Measurements from ENCODE around the gene FARS2.

GRCh38 chr6:5567352-5567751 is 306.0 kb downstream of the FARS2 start:
- TF ChIP-seq ELF1 (IDR thresholded peaks at IDR 0.05; ENCODE audit: borderline replicate concordance, low read depth): no peak
- no peak for TF ChIP-seq POLR2A (IDR thresholded peaks at IDR 0.05; ENCODE audit: borderline replicate concordance, extremely low read depth, insufficient read depth, insufficient read length)
- TF ChIP-seq EZH2 (IDR thresholded peaks at IDR 0.05): no peak
- TF ChIP-seq CTCF (IDR thresholded peaks at IDR 0.05 in 2 of 3, conservative IDR thresholded peaks at IDR 0.05 in 1 of 3; ENCODE audit: borderline replicate concordance in 1 of 3, insufficient read depth in 1 of 3, low read depth in 2 of 3, low read length in 2 of 3): no peak
- no peak for TF ChIP-seq ATF3 (IDR thresholded peaks at IDR 0.05)
- no peak for TF ChIP-seq REST (IDR thresholded peaks at IDR 0.05; ENCODE audit: low read depth)
- TF ChIP-seq EZH2phosphoT487 (IDR thresholded peaks at IDR 0.05; ENCODE audit: borderline replicate concordance): no peak
- TF ChIP-seq CEBPB (IDR thresholded peaks at IDR 0.05; ENCODE audit: low read depth): no peak
- TF ChIP-seq POLR2AphosphoS5 (IDR thresholded peaks at IDR 0.05; ENCODE audit: low read depth, low read length): no peak
- TF ChIP-seq ZNF274 (IDR thresholded peaks at IDR 0.05; ENCODE audit: low read depth, low read length): no peak
- TF ChIP-seq JUND (IDR thresholded peaks at IDR 0.05): no peak
- no peak for TF ChIP-seq TCF7L2 (IDR thresholded peaks at IDR 0.05; ENCODE audit: borderline replicate concordance, extremely low read depth, insufficient read depth, insufficient read length)

All from HCT116 (cell line).